Panc1 (cell line): ENCODE results near the gene TNS4. TPM values are rescaled to one million over a fixed set of nuclear protein-coding genes. Genes with fewer than 3 reads are reported as not detected.

ENCODE experiments used
- ATAC-seq: fragments of 200-7000 bp; cut with Tn5 transposase; 2 replicates; pipeline ENCODE4 v1.9.1; 2020; ENCODE audit warnings: mild to moderate bottlenecking, moderate library complexity
- BruUV-seq: library from RNA; stranded (reverse); fragments of 400-500 nt; replicated peaks from 2 replicates; lab custom pipeline; 2021; lab: Mats Ljungman, UMichigan
- CTCF ChIA-PET: fragments of 300-600 bp; sonication (Branson Sonifier 250); formaldehyde crosslinking; loops from one replicate; lab custom pipeline; 2022; ENCODE audit warnings: antibody characterized with exemption; lab: Charles Lee
- POLR2A ChIA-PET: fragments of 300-600 bp; sonication (Branson Sonifier 250); formaldehyde crosslinking; loops from one replicate; lab custom pipeline; 2022; ENCODE audit warnings: antibody characterized with exemption; lab: Charles Lee
- DNase-seq: peaks from one replicate; pipeline ENCODE4 v3.0.0-alpha.2; 2010; ENCODE audit warnings: low read depth, low spot score
- H3K27ac ChIP-seq: 2 replicates; pipeline ENCODE4 v1.5.1; 2011; ENCODE audit warnings: mild to moderate bottlenecking, low read length, inconsistent platforms
- H3K27me3 ChIP-seq: fragments of 200-500 bp; sonication (Bioruptor generic); 2 replicates; pipeline ENCODE4 v1.6.0; 2014; ENCODE audit warnings: low read length, inconsistent platforms; ENCODE audit not compliant: control insufficient read depth, insufficient read depth
- H3K36me3 ChIP-seq: fragments of 200-500 bp; sonication (Bioruptor generic); 2 replicates; pipeline ENCODE4 v1.5.1; 2014; ENCODE audit warnings: inconsistent platforms, mild to moderate bottlenecking, low read length, moderate library complexity; ENCODE audit not compliant: control insufficient read depth, insufficient read depth
- H3K4me1 ChIP-seq: 2 replicates; pipeline ENCODE4 v1.5.1; 2011; ENCODE audit warnings: inconsistent platforms, mild to moderate bottlenecking, low read length, moderate library complexity; ENCODE audit not compliant: control insufficient read depth, insufficient read depth
- H3K4me3 ChIP-seq, 2 experiments: 2 replicates each; pipeline ENCODE4 v1.5.1; 2011 to 2012; ENCODE audit warnings: low read depth in 2 of 2, low read length in 2 of 2, mild to moderate bottlenecking in 2 of 2, inconsistent platforms in 1 of 2, moderate library complexity in 1 of 2
- H3K9me3 ChIP-seq: fragments of 200-500 bp; sonication (Bioruptor generic); 2 replicates; pipeline ENCODE4 v1.5.1; 2014; ENCODE audit warnings: low read depth, mild to moderate bottlenecking, inconsistent platforms, low read length, moderate library complexity; ENCODE audit not compliant: control insufficient read depth, insufficient read depth
- CTCF ChIP-seq: fragments of 450-650 bp; IDR thresholded peaks from 2 replicates; pipeline ENCODE4 v1.5.1; 2017; ENCODE audit warnings: mild to moderate bottlenecking
- POLR2AphosphoS5 ChIP-seq: IDR thresholded peaks from 2 replicates; pipeline ENCODE4 v1.6.1; 2012; ENCODE audit warnings: mild to moderate bottlenecking, low read depth, low read length, moderate library complexity
- REST ChIP-seq, 2 experiments: IDR thresholded peaks; 2 replicates each; pipeline ENCODE4 v1.6.1; 2011 to 2012; ENCODE audit warnings: low read depth in 2 of 2, control low read depth in 1 of 2, low read length in 1 of 2, mild to moderate bottlenecking in 1 of 2, moderate library complexity in 1 of 2; ENCODE audit not compliant: insufficient read depth in 1 of 2
- SIN3A ChIP-seq: IDR thresholded peaks from 2 replicates; pipeline ENCODE4 v1.6.1; 2012; ENCODE audit warnings: low read depth, mild to moderate bottlenecking, low read length, moderate library complexity, borderline replicate concordance; ENCODE audit not compliant: insufficient read depth
- TCF7L2 ChIP-seq: IDR thresholded peaks from 2 replicates; pipeline ENCODE4 v1.6.1; 2011; ENCODE audit warnings: mild to moderate bottlenecking, low read depth, low read length, inconsistent platforms
- in situ Hi-C: cut with HindIII; loops from 2 replicates; pipeline ENCODE4 v1.10.0; 2016; ENCODE audit warnings: low sequenced_read_pairs, low pct_unique_long_range_greater_than_20kb
- intact Hi-C: fragments of 100-400 bp; cut with micrococcal nuclease; formaldehyde crosslinking; loops from one replicate; pipeline ENCODE4 v1.10.0; 2022; ENCODE audit not compliant: unreplicated experiment
- total RNA-seq: library from RNA; stranded (reverse); gene quantifications from one replicate; pipeline ENCODE4 v1.2.1, GENCODE V29; 2021; ENCODE audit not compliant: unreplicated experiment

The TNS4 gene
- total RNA-seq, 1 experiment from 2014 or later = not detected

- ChIA-PET POLR2A (no interaction called here), CTCF (interaction anchor here (1.1 kb wide), 1 partner anchor 106 kb away, joined by 6 read pairs; no protein-coding TSS in a partner anchor)
- DNase-seq (no peak), ATAC-seq (no peak)
- no peaks in the 10 kb centered on the region for H3K9me3 ChIP-seq
- H3K27me3 ChIP-seq = no peaks in the 10 kb centered on the region
- intact Hi-C loops (no loop called here), in situ Hi-C loops (no loop called here)
- no peak overlapping the region for H3K4me3 ChIP-seq
- no peak overlapping the region for H3K27ac ChIP-seq
- no TSS peak for BruUV-seq
- no peaks in the 10 kb centered on the region for H3K4me1 ChIP-seq
- TF ChIP-seq SIN3A (no peak), REST (IDR thresholded peaks at IDR 0.05; ENCODE audit: insufficient read depth in 1 of 2, low read depth in 2 of 2, low read length in 1 of 2) (no peak), CTCF (no peak), POLR2AphosphoS5 (no peak), TCF7L2 (no peak)
- no peaks in the 10 kb centered on the region for H3K36me3 ChIP-seq
Observed at GRCh38 chr17:40427002-40427491, 74.4 kb downstream of the TNS4 start.

Other genes starting within 250 kb of the TNS4 start
- gene CDC6, start 213.7 kb downstream of the TNS4 start, total RNA-seq = 66.3 TPM
- 55.6 TPM for gene RARA, start 192.4 kb downstream of the TNS4 start, total RNA-seq
- 0.33 TPM for gene GJD3, start 136.9 kb downstream of the TNS4 start, total RNA-seq
- gene TOP2A, start 83.7 kb downstream of the TNS4 start, total RNA-seq = 230 TPM
- 27.1 TPM for gene IGFBP4, start 58.2 kb downstream of the TNS4 start, total RNA-seq
- gene CCR7, start 63.8 kb upstream of the TNS4 start, total RNA-seq = 0.44 TPM
- gene SMARCE1, start 146.2 kb upstream of the TNS4 start, total RNA-seq = 129 TPM
- not detected for gene KRT222, start 163.6 kb upstream of the TNS4 start, total RNA-seq
- gene KRT24, start 202.1 kb upstream of the TNS4 start, total RNA-seq = not detected